Immature natural killer cell (primary cell): ENCODE measurements around the gene PACRG. TPM values are rescaled to one million over a fixed set of nuclear protein-coding genes. Genes with fewer than 3 reads are reported as not detected.

Source experiments
- DNase-seq, 3 donors: peaks; one replicate each; pipeline ENCODE4 v3.0.0; 2022; ENCODE audit warnings: mixed read lengths in 1 of 3
- H3K27ac Mint-ChIP-seq, 6 donors: one replicate each; pipeline ENCODE4 v1.8.0; 2020; ENCODE audit warnings: mixed read lengths in 6 of 6, mild to moderate bottlenecking in 5 of 6, inconsistent platforms in 4 of 6, moderate library complexity in 3 of 6
- H3K27me3 Mint-ChIP-seq, 3 donors: one replicate each; pipeline ENCODE4 v1.8.0; 2020 to 2021; ENCODE audit warnings: low read depth in 3 of 3, mild to moderate bottlenecking in 3 of 3, mixed read lengths in 3 of 3, moderate library complexity in 3 of 3, inconsistent platforms in 1 of 3
- H3K36me3 Mint-ChIP-seq, 3 donors: one replicate each; pipeline ENCODE4 v1.8.0; 2020; ENCODE audit warnings: mixed read lengths in 3 of 3, inconsistent platforms in 2 of 3, mild to moderate bottlenecking in 2 of 3
- H3K4me1 Mint-ChIP-seq, 2 donors: one replicate each; pipeline ENCODE4 v1.8.0; 2020; ENCODE audit warnings: inconsistent platforms in 2 of 2, mild to moderate bottlenecking in 2 of 2, mixed read lengths in 2 of 2, moderate library complexity in 1 of 2
- H3K4me3 Mint-ChIP-seq, 5 donors: one replicate each; pipeline ENCODE4 v1.8.0; 2020; ENCODE audit warnings: mild to moderate bottlenecking in 5 of 5, mixed read lengths in 5 of 5, inconsistent platforms in 3 of 5, moderate library complexity in 3 of 5
- H3K9me3 Mint-ChIP-seq, 6 donors: one replicate each; pipeline ENCODE4 v1.8.0; 2020; ENCODE audit warnings: mild to moderate bottlenecking in 6 of 6, mixed read lengths in 6 of 6, inconsistent platforms in 4 of 6, moderate library complexity in 3 of 6
- polyA plus RNA-seq, 3 donors: library from polyadenylated mRNA; unstranded; fragments of 300-500 nt; fragmentation: Illumina TruSeq; gene quantifications; one replicate each; pipeline ENCODE4 v1.2.3, GENCODE V29; 2021

The PACRG gene
- polyA plus RNA-seq, 3 donors from 2014 or later, result not detected

DNA sequence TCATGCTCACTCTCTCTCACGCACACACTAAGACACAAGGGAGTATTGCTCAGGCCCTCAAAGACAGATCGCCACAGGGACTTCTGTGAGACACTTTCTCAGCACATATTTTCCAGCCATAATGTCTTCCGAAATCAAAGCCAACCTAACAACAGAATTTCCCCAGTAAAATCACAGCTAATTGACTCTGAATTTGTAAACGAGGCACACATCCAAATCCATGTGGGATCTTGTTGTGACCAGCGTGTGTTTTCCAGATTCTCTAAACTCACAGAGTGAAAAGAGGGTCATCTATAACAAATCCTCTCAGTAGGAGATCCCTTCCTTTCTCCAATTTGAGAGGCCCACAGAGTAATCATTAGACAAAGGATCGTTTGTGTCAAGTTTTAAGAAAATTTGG is 280.4 kb downstream of the PACRG start:
- Mint-ChIP-seq H3K27ac (no peak overlapping the region), H3K9me3 (peaks cover 0 to 9% (median 4%) of the 10 kb centered on the region in 6 donors), H3K27me3 (peaks cover 0 to 4% (median 0%) of the 10 kb centered on the region in 3 donors), H3K4me3 (no peak overlapping the region), H3K4me1 (no peaks in the 10 kb centered on the region), H3K36me3 (no peaks in the 10 kb centered on the region)
- no peak for DNase-seq

DNA sequence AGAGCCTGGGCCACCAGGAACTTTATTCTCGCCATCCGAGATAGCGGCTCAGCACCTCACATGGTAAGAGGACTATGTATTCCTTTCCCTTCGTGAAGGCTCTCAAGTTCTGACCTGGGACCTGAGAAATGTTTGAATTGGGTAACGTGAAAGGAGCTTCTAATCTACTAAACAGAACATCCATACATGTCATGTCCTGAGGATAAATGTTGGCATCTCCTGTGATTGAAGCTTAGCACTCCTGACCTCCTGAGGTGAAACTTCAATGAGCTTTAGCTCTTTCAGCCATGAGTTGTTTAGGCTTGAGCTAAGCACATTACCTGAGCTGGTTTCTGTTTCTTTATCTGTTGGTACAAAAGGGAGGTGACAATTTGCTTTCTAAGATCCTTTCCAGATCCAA is 280.9 kb downstream of the PACRG start:
- no peak for DNase-seq
- Mint-ChIP-seq H3K4me1 (no peaks in the 10 kb centered on the region), H3K27ac (no peak overlapping the region), H3K4me3 (no peak overlapping the region), H3K36me3 (no peaks in the 10 kb centered on the region), H3K9me3 (peaks cover 0 to 9% (median 4%) of the 10 kb centered on the region in 6 donors), H3K27me3 (peaks cover 0 to 4% (median 0%) of the 10 kb centered on the region in 3 donors)

DNA sequence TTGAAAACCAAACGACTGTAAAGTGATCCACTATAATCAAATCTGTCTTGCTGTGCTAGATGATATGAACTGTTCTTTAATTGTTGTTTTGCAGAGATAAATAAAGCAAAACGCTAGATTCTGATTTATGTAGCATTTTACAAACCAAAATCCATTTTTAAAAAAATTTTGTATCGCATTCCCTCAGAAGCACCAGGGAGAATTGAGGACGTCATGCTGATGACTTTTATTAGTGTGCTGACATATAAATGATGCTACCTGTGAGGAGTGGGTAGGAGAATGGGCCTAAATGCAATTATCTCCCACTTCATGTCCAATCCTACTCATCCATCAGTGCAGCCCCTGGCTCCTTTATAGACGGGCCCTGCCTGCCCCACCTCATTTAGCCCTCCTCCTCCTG is 282.4 kb downstream of the PACRG start:
- Mint-ChIP-seq H3K27ac (no peak overlapping the region), H3K4me3 (no peak overlapping the region), H3K4me1 (no peaks in the 10 kb centered on the region), H3K9me3 (peaks cover 0 to 7% (median 4%) of the 10 kb centered on the region in 6 donors), H3K27me3 (peaks cover 0 to 4% (median 0%) of the 10 kb centered on the region in 3 donors), H3K36me3 (no peaks in the 10 kb centered on the region)
- DNase-seq, result no peak

DNA sequence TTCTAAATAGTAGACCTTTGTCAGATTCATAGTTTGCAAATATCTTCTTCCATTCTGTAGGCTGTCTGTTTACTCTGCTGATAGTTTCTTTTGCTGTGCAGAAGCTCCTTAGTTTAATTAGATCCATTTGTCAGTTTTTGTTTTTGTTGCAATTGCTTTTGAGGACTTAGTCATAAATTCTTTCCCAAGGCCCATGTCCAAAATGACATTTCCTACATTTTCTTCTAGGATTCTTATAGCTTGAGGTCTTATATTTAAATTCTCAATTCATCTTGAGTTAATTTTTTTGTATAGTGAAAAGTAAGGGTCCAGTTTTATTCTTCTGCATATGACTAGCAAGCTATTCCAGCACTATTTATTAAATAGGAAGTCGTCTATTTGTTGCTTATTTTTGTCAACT is 287.0 kb downstream of the PACRG start:
- Mint-ChIP-seq H3K27ac (no peak overlapping the region), H3K36me3 (no peaks in the 10 kb centered on the region), H3K27me3 (peaks cover 0 to 7% (median 0%) of the 10 kb centered on the region in 3 donors), H3K9me3 (peaks cover 0 to 15% (median 2%) of the 10 kb centered on the region in 6 donors), H3K4me3 (no peak overlapping the region), H3K4me1 (no peaks in the 10 kb centered on the region)
- DNase-seq, result no peak

DNA sequence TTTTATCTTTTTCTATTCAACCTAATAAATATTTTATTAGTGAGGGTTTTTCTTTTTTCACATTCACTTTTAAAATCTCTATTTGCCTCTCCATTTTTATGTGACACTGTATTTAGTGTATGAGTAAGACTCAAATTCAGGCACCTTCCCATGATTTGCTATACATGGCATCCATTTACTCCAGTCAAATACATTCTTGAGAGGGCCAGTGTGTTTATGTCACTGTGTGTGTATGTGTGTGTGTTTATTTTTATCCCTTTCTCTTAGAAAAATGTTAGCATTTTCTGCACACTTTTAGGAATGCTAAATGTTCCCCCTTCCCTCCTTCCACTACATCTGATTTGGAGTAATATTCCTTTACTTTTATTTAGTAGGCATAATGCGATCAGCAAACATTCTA is 290.0 kb downstream of the PACRG start:
- Mint-ChIP-seq H3K4me3 (no peak overlapping the region), H3K27ac (no peak overlapping the region), H3K36me3 (peaks cover 0 to 6% (median 0%) of the 10 kb centered on the region in 3 donors), H3K4me1 (no peaks in the 10 kb centered on the region), H3K9me3 (peaks cover 0 to 19% (median 7%) of the 10 kb centered on the region in 6 donors), H3K27me3 (peaks cover 0 to 2% (median 0%) of the 10 kb centered on the region in 3 donors)
- no peak for DNase-seq

DNA sequence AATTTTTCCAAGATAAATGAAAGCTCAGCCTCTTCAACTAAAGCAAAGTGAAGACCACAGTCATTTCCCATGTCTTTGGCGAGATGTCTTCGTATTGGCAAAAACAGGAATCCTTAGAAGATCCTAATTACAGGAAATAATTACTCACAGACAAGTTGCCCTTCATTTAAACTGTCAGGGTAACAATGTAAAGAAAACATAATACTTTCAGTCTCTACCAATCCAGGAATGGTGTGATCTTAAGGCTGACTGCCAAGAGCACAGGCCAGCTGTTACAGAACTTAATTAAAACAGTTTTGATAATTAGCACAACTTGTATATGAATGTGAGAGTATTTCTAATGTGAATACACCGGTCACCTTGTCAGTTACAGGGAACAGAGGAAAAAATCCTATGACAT is 292.2 kb downstream of the PACRG start:
- DNase-seq, result no peak
- Mint-ChIP-seq H3K36me3 (peaks cover 0 to 6% (median 6%) of the 10 kb centered on the region in 3 donors), H3K4me1 (no peaks in the 10 kb centered on the region), H3K27ac (no peak overlapping the region), H3K27me3 (peaks cover 0 to 3% (median 0%) of the 10 kb centered on the region in 3 donors), H3K9me3 (peaks cover 2 to 39% (median 18%) of the 10 kb centered on the region in 6 donors), H3K4me3 (no peak overlapping the region)

DNA sequence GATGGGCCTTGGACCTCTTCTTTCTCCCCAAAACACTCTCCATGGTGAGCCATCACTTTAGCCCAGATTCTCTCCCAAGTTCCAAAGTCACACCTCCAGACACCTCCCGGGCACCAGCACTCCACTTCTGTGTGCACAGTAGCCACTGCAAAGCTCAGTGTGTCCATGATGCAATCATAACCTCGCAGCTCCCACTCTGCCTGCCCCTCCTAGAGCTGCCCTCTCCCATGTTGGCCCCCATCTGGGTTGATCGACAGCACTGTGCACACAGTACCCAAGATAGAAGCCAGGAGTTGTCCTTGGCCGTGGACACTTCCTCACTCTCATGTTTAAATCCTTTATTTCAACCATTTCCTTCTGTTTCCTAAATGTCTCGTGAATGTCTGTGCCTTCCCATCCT is 293.3 kb downstream of the PACRG start:
- no peak for DNase-seq
- H3K27ac Mint-ChIP-seq, result no peak overlapping the region
- no peak overlapping the region for H3K4me3 Mint-ChIP-seq
- H3K9me3 Mint-ChIP-seq, result peaks cover 4 to 45% (median 17%) of the 10 kb centered on the region in 6 donors
- peaks cover 0 to 9% (median 0%) of the 10 kb centered on the region in 3 donors for H3K27me3 Mint-ChIP-seq
- peaks cover 0 to 6% (median 6%) of the 10 kb centered on the region in 3 donors for H3K36me3 Mint-ChIP-seq
- H3K4me1 Mint-ChIP-seq, result no peaks in the 10 kb centered on the region

DNA sequence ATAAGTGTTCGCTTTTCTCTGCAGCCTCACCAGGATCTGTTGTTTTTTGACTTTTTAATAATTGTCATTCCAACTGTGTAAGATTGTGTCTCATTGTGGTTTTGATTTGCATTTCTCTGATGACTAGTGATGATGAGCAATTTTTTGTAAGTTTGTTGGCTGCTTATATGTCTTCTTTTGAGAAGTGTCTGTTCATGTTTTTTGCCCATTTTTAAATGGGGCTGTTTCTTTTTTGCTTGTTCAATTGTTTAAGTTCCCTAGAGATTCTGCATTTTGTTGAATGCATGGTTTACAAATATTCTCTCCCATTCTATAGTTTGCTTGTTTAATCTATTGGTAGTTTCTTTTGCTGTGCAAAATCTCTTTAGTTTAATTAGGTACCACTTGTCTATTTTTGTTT is 295.9 kb downstream of the PACRG start:
- no peak overlapping the region for H3K4me3 Mint-ChIP-seq
- H3K27ac Mint-ChIP-seq, result no peak overlapping the region
- peaks cover 0 to 6% (median 6%) of the 10 kb centered on the region in 3 donors for H3K36me3 Mint-ChIP-seq
- peaks cover 4 to 45% (median 19%) of the 10 kb centered on the region in 6 donors for H3K9me3 Mint-ChIP-seq
- H3K27me3 Mint-ChIP-seq, result peaks cover 0 to 6% (median 0%) of the 10 kb centered on the region in 3 donors
- DNase-seq, result no peak
- H3K4me1 Mint-ChIP-seq, result no peaks in the 10 kb centered on the region

DNA sequence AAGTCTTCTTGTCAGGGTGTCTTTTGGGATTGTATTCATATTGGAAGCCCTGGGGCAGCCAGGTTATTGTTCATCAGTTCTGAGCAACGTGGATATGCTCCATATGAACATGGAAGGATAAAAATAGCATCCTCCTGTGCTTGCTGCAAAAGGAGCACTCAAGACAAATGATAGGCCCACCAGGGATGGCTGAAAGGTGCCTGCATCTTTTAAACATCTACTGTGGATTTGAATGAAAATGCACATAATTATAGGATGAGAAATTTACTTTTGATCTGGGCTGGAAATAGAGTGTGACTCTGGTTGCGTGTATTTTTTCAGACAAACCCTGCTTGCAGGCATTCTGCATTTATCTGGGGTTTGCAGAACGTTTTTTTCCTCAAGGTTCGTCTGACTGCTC is 299.1 kb downstream of the PACRG start:
- peaks cover 4 to 28% (median 14%) of the 10 kb centered on the region in 6 donors for H3K9me3 Mint-ChIP-seq

DNA sequence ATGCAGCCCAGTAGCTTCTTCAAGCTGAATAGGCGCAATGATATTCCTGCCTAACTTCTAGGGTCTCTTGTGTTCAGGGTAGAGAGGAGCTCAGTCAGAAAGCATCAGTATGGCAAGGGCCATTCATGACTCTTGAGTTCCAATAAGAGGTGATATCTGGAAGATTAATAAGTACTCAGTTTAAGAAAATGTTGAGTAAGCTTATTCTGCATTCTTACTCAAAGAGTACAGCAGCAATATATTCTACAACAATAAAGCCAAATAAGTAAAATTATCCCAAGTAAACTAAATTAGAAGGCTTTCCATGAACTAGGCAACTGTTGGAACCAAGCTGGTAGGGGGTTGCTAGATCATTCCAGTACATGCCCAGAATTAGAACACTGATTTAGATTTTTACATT is 303.2 kb downstream of the PACRG start:
- no peak for DNase-seq
- Mint-ChIP-seq H3K36me3 (no peaks in the 10 kb centered on the region), H3K4me1 (no peaks in the 10 kb centered on the region), H3K27me3 (no peaks in the 10 kb centered on the region), H3K27ac (no peak overlapping the region), H3K4me3 (no peak overlapping the region), H3K9me3 (peaks cover 0 to 12% (median 3%) of the 10 kb centered on the region in 6 donors)

More for the DNA sequence above, 299.1 kb downstream of the PACRG start:
- no peak overlapping the region for H3K27ac Mint-ChIP-seq
- H3K36me3 Mint-ChIP-seq, result peaks cover 0 to 6% (median 0%) of the 10 kb centered on the region in 3 donors
- H3K27me3 Mint-ChIP-seq, result peaks cover 0 to 6% (median 0%) of the 10 kb centered on the region in 3 donors
- DNase-seq, result no peak
- no peaks in the 10 kb centered on the region for H3K4me1 Mint-ChIP-seq
- H3K4me3 Mint-ChIP-seq, result no peak overlapping the region

DNA sequence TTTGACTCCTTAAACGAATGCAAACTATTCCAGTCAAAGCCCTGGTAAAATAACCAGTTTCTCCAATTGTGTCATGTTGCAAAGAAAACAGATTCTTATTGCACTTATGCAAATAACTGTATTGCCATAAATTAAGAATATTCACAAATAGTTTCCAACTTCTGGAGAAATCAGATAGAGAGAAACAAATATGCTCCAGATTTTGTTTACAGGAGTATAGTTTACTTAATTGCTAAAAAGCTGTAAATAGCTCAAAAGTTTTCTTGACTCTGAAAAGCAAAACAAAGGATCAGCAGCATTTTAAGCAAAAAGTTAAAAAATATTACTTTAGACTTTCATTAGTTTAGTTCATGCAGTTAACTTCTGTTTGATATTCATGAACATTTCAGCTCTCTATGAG is 304.2 kb downstream of the PACRG start:
- H3K27me3 Mint-ChIP-seq, result no peaks in the 10 kb centered on the region

DNA sequence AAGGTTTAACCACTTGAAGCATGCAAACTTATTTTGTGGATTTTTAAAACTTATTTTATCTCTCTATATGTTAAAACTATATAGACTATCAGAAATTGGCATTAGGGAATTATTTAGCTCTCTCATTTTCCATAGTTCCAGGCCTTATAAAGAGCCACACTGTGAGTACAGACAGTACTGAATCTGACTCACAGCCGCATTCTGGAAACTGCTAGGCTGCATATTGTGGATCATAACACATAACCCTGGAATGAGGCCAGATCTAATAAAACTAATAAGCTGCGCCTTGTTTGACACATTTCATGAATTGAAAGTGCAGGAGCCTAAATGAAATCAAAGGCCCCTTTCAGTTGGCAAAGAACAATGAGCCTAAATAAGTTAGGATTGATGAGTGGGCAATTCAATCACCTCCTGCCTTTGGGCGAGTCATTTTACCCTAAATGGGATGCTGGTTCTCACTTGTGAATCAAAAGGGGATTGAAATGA is 308.4 kb downstream of the PACRG start:
- Mint-ChIP-seq H3K27me3 (no peaks in the 10 kb centered on the region), H3K27ac (no peak overlapping the region), H3K4me1 (no peaks in the 10 kb centered on the region), H3K4me3 (no peak overlapping the region), H3K9me3 (peaks cover 0 to 11% (median 2%) of the 10 kb centered on the region in 6 donors), H3K36me3 (no peaks in the 10 kb centered on the region)
- no peak for DNase-seq

More for the DNA sequence above, 304.2 kb downstream of the PACRG start:
- no peaks in the 10 kb centered on the region for H3K36me3 Mint-ChIP-seq
- no peak overlapping the region for H3K27ac Mint-ChIP-seq
- H3K4me1 Mint-ChIP-seq, result no peaks in the 10 kb centered on the region
- no peak overlapping the region for H3K4me3 Mint-ChIP-seq
- DNase-seq, result no peak
- peaks cover 0 to 11% (median 3%) of the 10 kb centered on the region in 6 donors for H3K9me3 Mint-ChIP-seq

DNA sequence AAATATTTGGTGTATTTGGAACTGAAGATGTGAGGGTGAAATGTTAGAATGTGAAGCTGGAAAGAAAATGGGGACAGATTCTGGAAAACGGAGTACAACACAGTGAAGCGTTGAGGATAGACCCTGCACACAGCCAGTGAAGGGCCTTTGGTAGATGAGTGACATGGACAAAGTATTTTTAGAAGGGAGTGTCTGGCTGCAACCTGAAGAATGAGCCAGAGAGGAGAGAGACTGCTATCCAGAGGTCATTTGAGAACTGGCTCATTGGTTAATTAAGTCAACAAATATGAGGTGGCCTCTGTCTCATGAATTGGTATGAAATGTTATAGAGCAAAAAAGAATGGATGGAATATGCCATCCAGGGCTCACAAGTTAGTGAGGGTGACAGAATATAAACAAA is 310.5 kb downstream of the PACRG start:
- H3K36me3 Mint-ChIP-seq, result no peaks in the 10 kb centered on the region
- no peak overlapping the region for H3K4me3 Mint-ChIP-seq
- no peaks in the 10 kb centered on the region for H3K4me1 Mint-ChIP-seq
- no peak overlapping the region for H3K27ac Mint-ChIP-seq
- no peak for DNase-seq
- H3K27me3 Mint-ChIP-seq, result no peaks in the 10 kb centered on the region
- peaks cover 0 to 11% (median 4%) of the 10 kb centered on the region in 6 donors for H3K9me3 Mint-ChIP-seq

DNA sequence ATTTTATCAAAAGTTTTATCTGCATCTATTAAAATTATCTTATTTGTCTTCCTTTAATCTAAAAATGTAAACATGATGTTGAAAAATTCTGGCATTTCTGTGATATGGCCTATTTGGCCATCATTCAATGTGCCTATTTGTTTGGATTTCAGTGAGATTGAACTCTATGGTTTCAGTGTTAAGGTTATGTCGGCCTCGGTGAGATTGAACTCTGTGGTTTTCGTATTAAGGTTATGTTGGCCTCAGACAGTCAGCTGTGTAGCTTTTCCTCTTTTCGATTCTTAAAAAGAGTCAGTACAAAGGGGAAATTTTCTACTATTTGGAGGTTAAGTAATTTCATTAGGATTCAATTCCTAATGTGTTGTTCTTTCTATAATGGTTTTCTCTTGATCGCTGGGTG is 320.6 kb downstream of the PACRG start:
- Mint-ChIP-seq H3K36me3 (no peaks in the 10 kb centered on the region), H3K27me3 (peaks cover 0 to 4% (median 0%) of the 10 kb centered on the region in 3 donors), H3K4me1 (no peaks in the 10 kb centered on the region), H3K9me3 (peaks cover 0 to 19% (median 6%) of the 10 kb centered on the region in 6 donors), H3K4me3 (no peak overlapping the region), H3K27ac (no peak overlapping the region)
- no peak for DNase-seq
